ENCODE results near the gene SGCD. TPM values are rescaled to one million over a fixed set of nuclear protein-coding genes. Genes with fewer than 3 reads are reported as not detected.

Gene SGCD
- total RNA-seq, 2 donors from 2014 or later: 1.0 to 2.2 TPM

- Histone ChIP-seq H3K9ac (ENCODE audit: low read depth in 2 of 2, low read length in 2 of 2) (no peak overlapping the region), H3K27me3 (no peaks in the 10 kb centered on the region), H3K36me3 (no peaks in the 10 kb centered on the region), H3K4me1 (no peaks in the 10 kb centered on the region), H3K4me3 (no peak overlapping the region), H3K9me3 (no peaks in the 10 kb centered on the region), H3K27ac (no peak overlapping the region)
- TF ChIP-seq CTCF (IDR thresholded peaks at IDR 0.05): no peak
- no peak for DNase-seq
- intact Hi-C loops (cut with DNase I): no loop called here
Observed at GRCh38 chr5:156330141-156330870, 3.3 kb downstream of the SGCD start.

GRCh38 chr5:156331181-156331580, 4.2 kb downstream of the SGCD start:
- no peak for DNase-seq
- no peaks in the 10 kb centered on the region for H3K4me1 ChIP-seq
- H3K36me3 ChIP-seq: no peaks in the 10 kb centered on the region
- intact Hi-C loops (cut with DNase I): no loop called here
- H3K27me3 ChIP-seq: no peaks in the 10 kb centered on the region
- TF ChIP-seq CTCF (IDR thresholded peaks at IDR 0.05): no peak
- H3K4me3 ChIP-seq: no peak overlapping the region
- H3K9ac ChIP-seq (ENCODE audit: low read depth in 2 of 2, low read length in 2 of 2): no peak overlapping the region
- no peak overlapping the region for H3K27ac ChIP-seq
- H3K9me3 ChIP-seq: no peaks in the 10 kb centered on the region

- no peaks in the 10 kb centered on the region for H3K9me3 ChIP-seq
- no peaks in the 10 kb centered on the region for H3K27me3 ChIP-seq
- no peaks in the 10 kb centered on the region for H3K4me1 ChIP-seq
- no peak overlapping the region for H3K4me3 ChIP-seq
- no peaks in the 10 kb centered on the region for H3K36me3 ChIP-seq
- intact Hi-C loops (cut with DNase I): no loop called here
- TF ChIP-seq CTCF (IDR thresholded peaks at IDR 0.05): no peak
- H3K9ac ChIP-seq (ENCODE audit: low read depth in 2 of 2, low read length in 2 of 2): no peak overlapping the region
- DNase-seq: no peak
- no peak overlapping the region for H3K27ac ChIP-seq
Observed at GRCh38 chr5:156331845-156332244, 4.9 kb downstream of the SGCD start.

GRCh38 chr5:156332245-156332644, 5.3 kb downstream of the SGCD start:
- Histone ChIP-seq H3K4me1 (no peaks in the 10 kb centered on the region), H3K4me3 (no peak overlapping the region), H3K9ac (ENCODE audit: low read depth in 2 of 2, low read length in 2 of 2) (no peak overlapping the region), H3K27ac (no peak overlapping the region), H3K36me3 (no peaks in the 10 kb centered on the region), H3K27me3 (no peaks in the 10 kb centered on the region), H3K9me3 (no peaks in the 10 kb centered on the region)
- intact Hi-C loops (cut with DNase I): no loop called here
- DNase-seq: no peak
- TF ChIP-seq CTCF (IDR thresholded peaks at IDR 0.05): no peak

- intact Hi-C loops (cut with DNase I): no loop called here
- TF ChIP-seq CTCF (IDR thresholded peaks at IDR 0.05): no peak
Observed at GRCh38 chr5:156339139-156339841, 12.3 kb downstream of the SGCD start.

More at GRCh38 chr5:156339139-156339841, 12.3 kb downstream of the SGCD start:
- H3K4me3 ChIP-seq: no peak overlapping the region
- H3K9me3 ChIP-seq: no peaks in the 10 kb centered on the region
- no peak overlapping the region for H3K27ac ChIP-seq
- H3K9ac ChIP-seq (ENCODE audit: low read depth in 2 of 2, low read length in 2 of 2): no peak overlapping the region
- H3K4me1 ChIP-seq: no peaks in the 10 kb centered on the region
- H3K27me3 ChIP-seq: no peaks in the 10 kb centered on the region
- H3K36me3 ChIP-seq: no peaks in the 10 kb centered on the region
- DNase-seq: no peak

Measured in colonic mucosa (tissue), 4 donors.